Limb (tissue), 2 donors: ENCODE results near the gene ANKRD31.
"Not testable (repeated sequence)": the region's sequence is repeated elsewhere in the genome, so short reads cannot be mapped to it uniquely, and the experiment has no call there.

Experiments used
- DNase-seq, 2 donors: peaks; one replicate each; pipeline ENCODE4 v3.0.0-alpha.2; 2016; ENCODE audit errors: extremely low spot score in 2 of 2

Gene ANKRD31

GRCh38 chr5:75236322-75237316 lies at the start of gene ANKRD31:
ANKRD31 (minus strand) TSS chr5:75236878; CDS start chr5:75236686, 192 bp downstream.
- DNase-seq, result peak; percentile 89 to 92

GRCh38 chr5:75286211-75286773 lies 49.6 kb upstream of the ANKRD31 start:
- DNase-seq, result no peak

- no peak for DNase-seq
These were observed 45.9 kb upstream of the ANKRD31 start for GRCh38 chr5:75282581-75282980.

GRCh38 chr5:75281716-75282465 lies 45.2 kb upstream of the ANKRD31 start:
- no peak for DNase-seq

GRCh38 chr5:75279321-75279720 lies 42.6 kb upstream of the ANKRD31 start:
- no peak for DNase-seq

GRCh38 chr5:75277463-75277862 lies 40.8 kb upstream of the ANKRD31 start:
- DNase-seq, result no peak

- DNase-seq, result no peak
These were observed 39.1 kb upstream of the ANKRD31 start for GRCh38 chr5:75275756-75276155.

- no peak for DNase-seq
These were observed 38.5 kb upstream of the ANKRD31 start for GRCh38 chr5:75275147-75275546.

GRCh38 chr5:75274486-75274885 lies 37.8 kb upstream of the ANKRD31 start:
- no peak for DNase-seq

GRCh38 chr5:75270605-75271004 lies 33.9 kb upstream of the ANKRD31 start:
- not testable (repeated sequence) for DNase-seq

- no peak for DNase-seq
These were observed 29.1 kb upstream of the ANKRD31 start for GRCh38 chr5:75265731-75266130.

- DNase-seq, result no peak
These were observed 25.6 kb upstream of the ANKRD31 start for GRCh38 chr5:75262271-75262670.

- DNase-seq, result no peak
These were observed 24.0 kb upstream of the ANKRD31 start for GRCh38 chr5:75260708-75261107.

GRCh38 chr5:75250452-75250851 lies 13.8 kb upstream of the ANKRD31 start:
- DNase-seq, result not testable (repeated sequence)

- DNase-seq, result no peak
These were observed 8.3 kb upstream of the ANKRD31 start for GRCh38 chr5:75245023-75245422.

GRCh38 chr5:75243510-75243909 lies 6.8 kb upstream of the ANKRD31 start:
- no peak for DNase-seq

GRCh38 chr5:75243100-75243499 lies 6.4 kb upstream of the ANKRD31 start:
- DNase-seq, result no peak

GRCh38 chr5:75242067-75242466 lies 5.4 kb upstream of the ANKRD31 start:
- no peak for DNase-seq

- DNase-seq, result no peak
These were observed 3.0 kb upstream of the ANKRD31 start for GRCh38 chr5:75239681-75240080.

- no peak for DNase-seq
These were observed 967 bp downstream of the ANKRD31 start for GRCh38 chr5:75235711-75236110.

GRCh38 chr5:75234251-75234650 lies 2.4 kb downstream of the ANKRD31 start:
- no peak for DNase-seq

GRCh38 chr5:75226916-75227315 lies 9.8 kb downstream of the ANKRD31 start:
- DNase-seq, result no peak
